ENCODE data around the gene SLC38A10. TPM values are rescaled to one million over a fixed set of nuclear protein-coding genes. Genes with fewer than 3 reads are reported as not detected.

Gene SLC38A10
- total RNA-seq, 3 donors from 2014 or later (not counting 1 experiment from before 2014, with no cell fraction given) = 72.2 to 104 (median 90.5) TPM

- intact Hi-C loops (cut with micrococcal nuclease) = no loop called here
- TF ChIP-seq, protein P1, sequence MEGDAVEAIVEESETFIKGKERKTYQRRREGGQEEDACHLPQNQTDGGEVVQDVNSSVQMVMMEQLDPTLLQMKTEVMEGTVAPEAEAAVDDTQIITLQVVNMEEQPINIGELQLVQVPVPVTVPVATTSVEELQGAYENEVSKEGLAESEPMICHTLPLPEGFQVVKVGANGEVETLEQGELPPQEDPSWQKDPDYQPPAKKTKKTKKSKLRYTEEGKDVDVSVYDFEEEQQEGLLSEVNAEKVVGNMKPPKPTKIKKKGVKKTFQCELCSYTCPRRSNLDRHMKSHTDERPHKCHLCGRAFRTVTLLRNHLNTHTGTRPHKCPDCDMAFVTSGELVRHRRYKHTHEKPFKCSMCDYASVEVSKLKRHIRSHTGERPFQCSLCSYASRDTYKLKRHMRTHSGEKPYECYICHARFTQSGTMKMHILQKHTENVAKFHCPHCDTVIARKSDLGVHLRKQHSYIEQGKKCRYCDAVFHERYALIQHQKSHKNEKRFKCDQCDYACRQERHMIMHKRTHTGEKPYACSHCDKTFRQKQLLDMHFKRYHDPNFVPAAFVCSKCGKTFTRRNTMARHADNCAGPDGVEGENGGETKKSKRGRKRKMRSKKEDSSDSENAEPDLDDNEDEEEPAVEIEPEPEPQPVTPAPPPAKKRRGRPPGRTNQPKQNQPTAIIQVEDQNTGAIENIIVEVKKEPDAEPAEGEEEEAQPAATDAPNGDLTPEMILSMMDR (IDR thresholded peaks at IDR 0.05) = no peak
- no peak overlapping the region for H3K4me3 ChIP-seq (ENCODE audit: low read length)
- H3K36me3 ChIP-seq (ENCODE audit: control insufficient read depth, insufficient read depth, low read length) = no peaks in the 10 kb centered on the region
- no peak for DNase-seq
- WGBS (ENCODE audit: insufficient coverage) = 96% methylated on average over 8 of the region's 8 CpGs
- peaks cover 0 to 6% of the 10 kb centered on the region in 2 donors for H3K4me1 Mint-ChIP-seq
- H3K27me3 Mint-ChIP-seq (ENCODE audit: low read depth in 2 of 2) = no peaks in the 10 kb centered on the region
- no peak for ATAC-seq
- no peaks in the 10 kb centered on the region for H3K4me1 ChIP-seq (ENCODE audit: control insufficient read depth, insufficient read depth, low read length)
- H3K9me3 ChIP-seq (ENCODE audit: control insufficient read depth, insufficient read depth, low read length) = no peaks in the 10 kb centered on the region
- no peak overlapping the region for H3K27ac ChIP-seq (ENCODE audit: low read length)
- H3K9me3 Mint-ChIP-seq = no peaks in the 10 kb centered on the region
- H3K36me3 Mint-ChIP-seq = no peaks in the 10 kb centered on the region
- no peak overlapping the region for H3K27ac Mint-ChIP-seq
- no peaks in the 10 kb centered on the region for H3K27me3 ChIP-seq (ENCODE audit: control insufficient read depth, insufficient read depth, low read length)
- no peak overlapping the region for H3K4me3 Mint-ChIP-seq
Observed at GRCh38 chr17:81213978-81214377, 81.1 kb downstream of the SLC38A10 start.

- no peak overlapping the region for H3K27ac Mint-ChIP-seq
- no peak for DNase-seq
- Histone ChIP-seq H3K4me3 (ENCODE audit: low read length) (no peak overlapping the region), H3K36me3 (ENCODE audit: control insufficient read depth, insufficient read depth, low read length) (no peaks in the 10 kb centered on the region), H3K4me1 (ENCODE audit: control insufficient read depth, insufficient read depth, low read length) (no peaks in the 10 kb centered on the region), H3K27ac (ENCODE audit: low read length) (no peak overlapping the region), H3K9me3 (ENCODE audit: control insufficient read depth, insufficient read depth, low read length) (no peaks in the 10 kb centered on the region), H3K27me3 (ENCODE audit: control insufficient read depth, insufficient read depth, low read length) (no peaks in the 10 kb centered on the region)
- H3K36me3 Mint-ChIP-seq = no peaks in the 10 kb centered on the region
- 85% methylated on average over 8 of the region's 9 CpGs for WGBS (ENCODE audit: insufficient coverage)
- peaks cover 0 to 6% of the 10 kb centered on the region in 2 donors for H3K4me1 Mint-ChIP-seq
- TF ChIP-seq, protein P1 (IDR thresholded peaks at IDR 0.05) = no peak
- H3K4me3 Mint-ChIP-seq = no peak overlapping the region
- ATAC-seq = no peak
- no peaks in the 10 kb centered on the region for H3K27me3 Mint-ChIP-seq (ENCODE audit: low read depth in 2 of 2)
- no peaks in the 10 kb centered on the region for H3K9me3 Mint-ChIP-seq
- intact Hi-C loops (cut with micrococcal nuclease) = no loop called here
Observed at GRCh38 chr17:81212365-81212764, 82.7 kb downstream of the SLC38A10 start.

DNA sequence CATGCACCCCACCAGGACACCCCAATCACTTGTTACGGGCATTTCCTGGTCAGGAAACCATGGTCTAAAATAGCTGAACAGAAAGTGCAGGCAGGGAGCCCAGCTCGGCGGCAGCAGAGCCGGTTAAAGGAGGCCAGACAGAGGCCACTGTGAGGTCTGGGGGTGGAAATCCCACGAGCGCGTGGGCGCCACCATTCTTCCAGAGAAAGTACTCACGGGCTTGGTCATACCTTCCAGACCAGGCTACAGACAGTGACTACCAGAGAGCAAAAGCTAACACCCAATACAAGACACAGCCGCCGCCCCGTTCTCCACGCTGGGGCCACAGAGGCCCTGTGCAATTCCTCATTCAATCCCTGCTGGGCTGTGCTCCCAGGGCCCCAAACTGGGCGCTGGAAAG lies 84.2 kb downstream of the SLC38A10 start:
- intact Hi-C loops (cut with micrococcal nuclease) = no loop called here
- no peaks in the 10 kb centered on the region for H3K9me3 Mint-ChIP-seq
- H3K4me1 ChIP-seq (ENCODE audit: control insufficient read depth, insufficient read depth, low read length) = no peaks in the 10 kb centered on the region
- no peaks in the 10 kb centered on the region for H3K36me3 Mint-ChIP-seq
- H3K36me3 ChIP-seq (ENCODE audit: control insufficient read depth, insufficient read depth, low read length) = no peaks in the 10 kb centered on the region
- ATAC-seq (no peak), DNase-seq (no peak)
- H3K4me3 ChIP-seq (ENCODE audit: low read length) = no peak overlapping the region
- H3K27ac Mint-ChIP-seq = no peak overlapping the region
- no peaks in the 10 kb centered on the region for H3K9me3 ChIP-seq (ENCODE audit: control insufficient read depth, insufficient read depth, low read length)
- no peaks in the 10 kb centered on the region for H3K27me3 ChIP-seq (ENCODE audit: control insufficient read depth, insufficient read depth, low read length)
- no peak overlapping the region for H3K27ac ChIP-seq (ENCODE audit: low read length)
- WGBS (ENCODE audit: insufficient coverage) = 58% methylated on average over 14 of the region's 14 CpGs
- no peaks in the 10 kb centered on the region for H3K4me1 Mint-ChIP-seq
- H3K27me3 Mint-ChIP-seq (ENCODE audit: low read depth in 2 of 2) = no peaks in the 10 kb centered on the region
- TF ChIP-seq, protein P1 (IDR thresholded peaks at IDR 0.05) = no peak
- no peak overlapping the region for H3K4me3 Mint-ChIP-seq

GRCh38 chr17:81210466-81210865 lies 84.6 kb downstream of the SLC38A10 start:
- Histone ChIP-seq H3K9me3 (ENCODE audit: control insufficient read depth, insufficient read depth, low read length) (no peaks in the 10 kb centered on the region), H3K4me3 (ENCODE audit: low read length) (no peak overlapping the region), H3K27ac (ENCODE audit: low read length) (no peak overlapping the region), H3K27me3 (ENCODE audit: control insufficient read depth, insufficient read depth, low read length) (no peaks in the 10 kb centered on the region), H3K36me3 (ENCODE audit: control insufficient read depth, insufficient read depth, low read length) (no peaks in the 10 kb centered on the region), H3K4me1 (ENCODE audit: control insufficient read depth, insufficient read depth, low read length) (no peaks in the 10 kb centered on the region)
- no peaks in the 10 kb centered on the region for H3K27me3 Mint-ChIP-seq (ENCODE audit: low read depth in 2 of 2)
- TF ChIP-seq, protein P1 (IDR thresholded peaks at IDR 0.05) = no peak
- ATAC-seq (no peak), DNase-seq (no peak)
- H3K36me3 Mint-ChIP-seq = no peaks in the 10 kb centered on the region
- WGBS (ENCODE audit: insufficient coverage) = 57% methylated on average over 9 of the region's 10 CpGs
- H3K27ac Mint-ChIP-seq = no peak overlapping the region
- H3K4me3 Mint-ChIP-seq = no peak overlapping the region
- no peaks in the 10 kb centered on the region for H3K9me3 Mint-ChIP-seq
- intact Hi-C loops (cut with micrococcal nuclease) = no loop called here
- no peaks in the 10 kb centered on the region for H3K4me1 Mint-ChIP-seq

Data from natural killer cell (primary cell).